OCI-LY1 (cell line): ENCODE measurements around the gene PRM2.

Experiments used
- CTCF ChIP-seq: fragments of 200-600 bp; sonication (generic), shearing (Covaris generic); IDR thresholded peaks from 2 replicates; pipeline ENCODE4 v1.5.1; 2017; ENCODE audit warnings: mild to moderate bottlenecking, antibody characterized with exemption, low read length, moderate library complexity, mixed read lengths
- EZH2 ChIP-seq: fragments of 200-600 bp; sonication (generic), shearing (Covaris generic); IDR thresholded peaks from 2 replicates; pipeline ENCODE4 v1.8.0; 2017; ENCODE audit warnings: borderline replicate concordance, mixed run types, mild to moderate bottlenecking, antibody characterized with exemption, low read length, moderate library complexity, mixed read lengths

GRCh38 chr16:11302977-11303376 lies 26.7 kb upstream of the PRM2 start:
- TF ChIP-seq EZH2 (no peak), CTCF (no peak)
